Liver (tissue), 9 donors: ENCODE data around the gene TLCD5. TPM values are rescaled to one million over a fixed set of nuclear protein-coding genes. Genes with fewer than 3 reads are reported as not detected.

ENCODE experiments used
- DNase-seq: peaks from one replicate; pipeline ENCODE4 v3.0.0-alpha.2; 2017; ENCODE audit warnings: low spot score
- H3K27ac ChIP-seq, 2 donors: one replicate each; pipeline ENCODE4 v1.7.0; 2013; ENCODE audit warnings: inconsistent platforms in 2 of 2, low read length in 2 of 2, control low read depth in 1 of 2, low read depth in 1 of 2, mild to moderate bottlenecking in 1 of 2
- H3K27me3 ChIP-seq, 4 donors: one replicate each; pipeline versions ENCODE4 v1.6.1 to v1.7.0; 2013; ENCODE audit warnings: low read length in 3 of 4, inconsistent platforms in 1 of 4, mild to moderate bottlenecking in 1 of 4, moderate library complexity in 1 of 4; ENCODE audit not compliant: control insufficient read depth in 4 of 4, insufficient read depth in 4 of 4
- H3K36me3 ChIP-seq, 4 donors: one replicate each; pipeline versions ENCODE4 v1.6.1 to v1.7.0; 2013; ENCODE audit warnings: low read length in 3 of 4, mild to moderate bottlenecking in 3 of 4, low read depth in 1 of 4, moderate library complexity in 1 of 4; ENCODE audit not compliant: control insufficient read depth in 4 of 4, insufficient read depth in 3 of 4
- H3K4me1 ChIP-seq, 4 donors: one replicate each; pipeline versions ENCODE4 v1.6.1 to v1.7.0; 2013; ENCODE audit warnings: low read length in 3 of 4, mild to moderate bottlenecking in 3 of 4, moderate library complexity in 1 of 4; ENCODE audit not compliant: control insufficient read depth in 4 of 4, insufficient read depth in 4 of 4
- H3K4me3 ChIP-seq, 3 donors: one replicate each; pipeline versions ENCODE4 v1.6.1 to v1.7.0; 2013; ENCODE audit warnings: low read length in 3 of 3, control low read depth in 1 of 3, low read depth in 1 of 3, mild to moderate bottlenecking in 1 of 3
- H3K9ac ChIP-seq, 2 donors: one replicate each; pipeline ENCODE4 v1.7.0; 2013; ENCODE audit warnings: low read length in 2 of 2, mild to moderate bottlenecking in 2 of 2, moderate library complexity in 2 of 2, control low read depth in 1 of 2, low read depth in 1 of 2
- H3K9me3 ChIP-seq, 4 donors: one replicate each; pipeline versions ENCODE4 v1.6.1 to v1.7.0; 2013; ENCODE audit warnings: low read length in 3 of 4; ENCODE audit not compliant: control insufficient read depth in 4 of 4
- EGR1 ChIP-seq, 2 donors: IDR thresholded peaks; 2 replicates each; pipeline ENCODE4 v1.6.1; 2016 to 2018; ENCODE audit warnings: antibody characterized with exemption in 2 of 2, low read depth in 2 of 2
- FOXA1 ChIP-seq: IDR thresholded peaks from 2 replicates; pipeline ENCODE4 v1.6.1; 2016; ENCODE audit warnings: antibody characterized with exemption
- FOXA2 ChIP-seq: IDR thresholded peaks from 2 replicates; pipeline ENCODE4 v1.6.1; 2016; ENCODE audit warnings: antibody characterized with exemption
- GABPA ChIP-seq, 2 donors: IDR thresholded peaks in 1 of 2; conservative IDR thresholded peaks in 1 of 2; 2 replicates each; pipeline ENCODE4 v1.6.1; 2016; ENCODE audit warnings: antibody characterized with exemption in 2 of 2, mild to moderate bottlenecking in 1 of 2, moderate library complexity in 1 of 2
- HNF4A ChIP-seq, 2 donors: conservative IDR thresholded peaks; 2 replicates each; pipeline ENCODE4 v1.6.1; 2016; ENCODE audit warnings: antibody characterized with exemption in 2 of 2, mild to moderate bottlenecking in 2 of 2
- HNF4G ChIP-seq: IDR thresholded peaks from 2 replicates; pipeline ENCODE4 v1.6.1; 2016; ENCODE audit warnings: antibody characterized with exemption
- JUND ChIP-seq, 2 donors: IDR thresholded peaks; 2 replicates each; pipeline ENCODE4 v1.6.1; 2016; ENCODE audit warnings: antibody characterized with exemption in 2 of 2
- NR2F2 ChIP-seq: IDR thresholded peaks from 2 replicates; pipeline ENCODE4 v1.6.1; 2016; ENCODE audit warnings: antibody characterized with exemption
- RAD21 ChIP-seq, 2 donors: IDR thresholded peaks; 2 replicates each; pipeline ENCODE4 v1.6.1; 2016; ENCODE audit warnings: antibody characterized with exemption in 2 of 2, mild to moderate bottlenecking in 2 of 2
- RXRA ChIP-seq, 2 donors: IDR thresholded peaks; 2 replicates each; pipeline ENCODE4 v1.6.1; 2017 to 2018; ENCODE audit warnings: antibody characterized with exemption in 2 of 2, mild to moderate bottlenecking in 1 of 2
- SP1 ChIP-seq: IDR thresholded peaks from 2 replicates; pipeline ENCODE4 v1.6.1; 2018; ENCODE audit warnings: antibody characterized with exemption, mild to moderate bottlenecking
- TAF1 ChIP-seq: conservative IDR thresholded peaks from 2 replicates; pipeline ENCODE4 v1.6.1; 2016; ENCODE audit warnings: antibody characterized with exemption, mild to moderate bottlenecking
- YY1 ChIP-seq: IDR thresholded peaks from 2 replicates; pipeline ENCODE4 v1.6.1; 2016; ENCODE audit warnings: antibody characterized with exemption, mild to moderate bottlenecking
- WGBS: extraction: QIAGEN DNeasy Blood & Tissue Kit; methylation state at CpG from one replicate; pipeline ENCODE4 v1.1.7; 2013; 5-methylcytosine and 5-hydroxymethylcytosine counted together
- polyA plus RNA-seq, 2 donors: library from polyadenylated mRNA; stranded (reverse) in 1 of 2; unstranded in 1 of 2; fragments of 200-250 nt in 1 of 2; fragments of >200 nt in 1 of 2; fragmentation: Nextera tagmentation in 1 of 2; extraction: Ambion mirVana in 1 of 2; gene quantifications; one replicate each; pipeline versions ENCODE4 v1.2.1 to v1.2.3, GENCODE V29; 2013 to 2015
- total RNA-seq, 2 donors: library from RNA; depleted of rRNA; stranded (reverse); fragments of >200 nt; gene quantifications; one replicate each; pipeline ENCODE4 v1.2.3, GENCODE V29; 2014
- TF ChIP-seq, protein P1 (sequence below): fragments of 150-350 bp; IDR thresholded peaks from 2 replicates; pipeline ENCODE4 v1.5.1; 2017; ENCODE audit warnings: improper control_type of control experiment, low read depth, low read length; ENCODE audit not compliant: missing input control
- TF ChIP-seq, protein P2 (sequence below): IDR thresholded peaks from 2 replicates; pipeline ENCODE4 v1.6.1; 2016; ENCODE audit warnings: antibody characterized with exemption
- TF ChIP-seq, protein P3 (sequence below): IDR thresholded peaks from 2 replicates; pipeline ENCODE4 v1.6.1; 2016; ENCODE audit warnings: antibody characterized with exemption, mild to moderate bottlenecking
- TF ChIP-seq, protein P4 (sequence below): IDR thresholded peaks from 2 replicates; pipeline ENCODE4 v1.6.1; 2016; ENCODE audit warnings: antibody characterized with exemption
- TF ChIP-seq, protein P5 (sequence below): IDR thresholded peaks from 2 replicates; pipeline ENCODE4 v1.6.1; 2016; ENCODE audit warnings: antibody characterized with exemption
- donor health status: healthy.
- donor health status: healthy.
- donor health status: healthy.
- donor health status: healthy.
- donor health status: healthy.

Gene TLCD5
- total and polyA plus RNA-seq, 4 donors: 0.31 to 1.2 (median 0.68) TPM

DNA sequence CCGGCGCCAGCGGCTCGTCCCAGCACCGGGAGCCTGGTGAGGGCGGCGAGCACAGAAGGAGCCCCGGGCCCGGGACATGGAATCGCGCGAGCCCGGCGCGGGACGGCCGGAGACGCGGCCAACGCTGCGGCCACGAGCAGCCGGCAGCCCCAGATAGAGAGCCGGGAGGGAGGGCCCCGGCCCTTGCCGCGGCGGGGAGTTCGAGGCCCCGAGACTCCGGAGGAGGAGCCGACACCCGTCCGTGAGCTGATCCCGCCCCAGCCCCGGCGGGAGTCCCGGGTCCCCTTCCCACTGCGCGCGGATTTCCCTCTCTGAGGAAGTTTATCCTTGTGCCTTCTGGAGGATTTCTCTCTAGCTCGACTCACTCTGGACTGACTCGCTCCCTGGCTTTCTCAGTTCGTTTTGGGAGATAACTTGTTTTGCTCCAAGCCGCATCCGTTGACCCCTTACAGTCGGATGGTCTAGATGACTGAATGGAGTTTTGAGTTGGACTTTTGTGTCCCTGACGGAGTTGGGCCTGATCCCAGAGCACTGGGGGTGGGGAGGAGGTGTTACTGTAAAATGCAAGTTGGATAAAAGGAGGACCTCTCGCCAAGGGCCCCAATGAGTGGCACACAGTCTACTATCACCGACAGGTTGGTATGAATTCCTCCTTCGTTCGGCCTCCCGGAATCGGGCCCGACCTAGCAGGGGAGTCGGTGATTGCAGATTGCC lies 11.7 kb downstream of the TLCD5 start:
- H3K4me3 ChIP-seq: peak overlapping the region; percentile 82 to 99 (median 96)
- peak overlapping the region; percentile 18 to 91 for H3K9ac ChIP-seq
- DNase-seq: peak; percentile 71
- no peaks in the 10 kb centered on the region for H3K27me3 ChIP-seq
- WGBS: under 1% methylated on average over 56 of the region's 56 CpGs
- peak overlapping the region; percentile 89 to 94 for H3K27ac ChIP-seq
- H3K9me3 ChIP-seq: no peaks in the 10 kb centered on the region
- no peaks in the 10 kb centered on the region for H3K36me3 ChIP-seq
- peak; percentile 31 for TF ChIP-seq TAF1
- TF ChIP-seq HNF4G: no peak
- peak; percentile 21 for TF ChIP-seq YY1
- TF ChIP-seq HNF4A (conservative IDR thresholded peaks at IDR 0.05): peak; percentile 44 to 48
- H3K4me1 ChIP-seq: peaks cover 0 to 13% (median 6%) of the 10 kb centered on the region in 4 donors

DNA sequence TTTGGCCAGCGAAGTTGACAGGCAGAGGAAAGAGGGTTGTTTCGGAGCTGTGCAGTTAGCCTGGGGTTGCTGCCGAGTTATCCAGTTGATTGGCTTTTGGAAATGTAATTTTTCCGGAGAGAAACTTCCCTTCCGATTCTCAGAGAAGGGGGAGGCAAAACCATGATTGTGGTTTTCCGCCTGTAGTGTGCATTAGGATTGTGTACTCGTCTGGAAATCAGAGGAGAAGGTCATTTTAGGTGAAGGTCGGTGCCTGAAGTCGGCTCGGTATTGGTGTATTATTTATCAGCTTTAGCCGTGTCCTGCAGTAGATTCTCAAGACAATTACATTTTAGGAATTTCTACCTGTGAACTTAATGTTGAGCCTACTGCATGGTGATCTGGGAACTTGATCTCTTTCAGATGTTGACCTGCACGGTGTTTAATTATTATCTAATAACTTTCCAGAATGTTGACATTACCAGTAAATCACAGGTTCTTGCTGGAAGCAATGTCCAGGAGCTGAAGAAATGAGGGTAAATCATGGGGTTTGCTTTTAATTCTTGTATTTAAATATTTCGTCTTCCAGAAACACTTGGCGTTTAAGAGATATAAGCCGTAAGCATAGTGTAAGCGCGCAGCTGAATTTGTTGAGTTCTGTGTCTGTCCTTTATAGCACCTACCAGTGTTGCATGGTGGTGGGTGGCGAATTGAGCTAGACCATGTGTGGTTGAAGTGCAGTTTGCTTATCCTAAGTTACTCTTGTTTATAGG lies 12.4 kb downstream of the TLCD5 start:
- H3K36me3 ChIP-seq: no peaks in the 10 kb centered on the region
- H3K27ac ChIP-seq: peak overlapping the region; percentile 89 to 94
- no peaks in the 10 kb centered on the region for H3K9me3 ChIP-seq
- no peak for DNase-seq
- no peaks in the 10 kb centered on the region for H3K27me3 ChIP-seq
- H3K9ac ChIP-seq: peak overlapping the region; percentile 18 to 91
- WGBS: 6% methylated on average over 18 of the region's 18 CpGs
- peaks cover 0 to 19% (median 6%) of the 10 kb centered on the region in 4 donors for H3K4me1 ChIP-seq
- TF ChIP-seq RAD21 (IDR thresholded peaks at IDR 0.05) (peak in 1 of 2 donors; percentile 20), FOXA1 (peak; percentile 34), JUND (IDR thresholded peaks at IDR 0.05) (peak in 1 of 2 donors; percentile 9), FOXA2 (peak; percentile 54), HNF4A (conservative IDR thresholded peaks at IDR 0.05) (peak; percentile 38 to 44), SP1 (peak; percentile 19), NR2F2 (peak; percentile 9), HNF4G (no peak), GABPA (IDR thresholded peaks at IDR 0.05 in 1 of 2, conservative IDR thresholded peaks at IDR 0.05 in 1 of 2) (peak in 1 of 2 donors; percentile 11), TAF1 (no peak), RXRA (IDR thresholded peaks at IDR 0.05) (peak; percentile 53 to 62), EGR1 (IDR thresholded peaks at IDR 0.05; ENCODE audit: low read depth in 2 of 2) (no peak), YY1 (peak; percentile 52)
- TF ChIP-seq, protein P1, sequence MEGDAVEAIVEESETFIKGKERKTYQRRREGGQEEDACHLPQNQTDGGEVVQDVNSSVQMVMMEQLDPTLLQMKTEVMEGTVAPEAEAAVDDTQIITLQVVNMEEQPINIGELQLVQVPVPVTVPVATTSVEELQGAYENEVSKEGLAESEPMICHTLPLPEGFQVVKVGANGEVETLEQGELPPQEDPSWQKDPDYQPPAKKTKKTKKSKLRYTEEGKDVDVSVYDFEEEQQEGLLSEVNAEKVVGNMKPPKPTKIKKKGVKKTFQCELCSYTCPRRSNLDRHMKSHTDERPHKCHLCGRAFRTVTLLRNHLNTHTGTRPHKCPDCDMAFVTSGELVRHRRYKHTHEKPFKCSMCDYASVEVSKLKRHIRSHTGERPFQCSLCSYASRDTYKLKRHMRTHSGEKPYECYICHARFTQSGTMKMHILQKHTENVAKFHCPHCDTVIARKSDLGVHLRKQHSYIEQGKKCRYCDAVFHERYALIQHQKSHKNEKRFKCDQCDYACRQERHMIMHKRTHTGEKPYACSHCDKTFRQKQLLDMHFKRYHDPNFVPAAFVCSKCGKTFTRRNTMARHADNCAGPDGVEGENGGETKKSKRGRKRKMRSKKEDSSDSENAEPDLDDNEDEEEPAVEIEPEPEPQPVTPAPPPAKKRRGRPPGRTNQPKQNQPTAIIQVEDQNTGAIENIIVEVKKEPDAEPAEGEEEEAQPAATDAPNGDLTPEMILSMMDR: no peak
- TF ChIP-seq, protein P2, sequence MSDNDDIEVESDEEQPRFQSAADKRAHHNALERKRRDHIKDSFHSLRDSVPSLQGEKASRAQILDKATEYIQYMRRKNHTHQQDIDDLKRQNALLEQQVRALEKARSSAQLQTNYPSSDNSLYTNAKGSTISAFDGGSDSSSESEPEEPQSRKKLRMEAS: peak; percentile 56
- TF ChIP-seq, protein P3, sequence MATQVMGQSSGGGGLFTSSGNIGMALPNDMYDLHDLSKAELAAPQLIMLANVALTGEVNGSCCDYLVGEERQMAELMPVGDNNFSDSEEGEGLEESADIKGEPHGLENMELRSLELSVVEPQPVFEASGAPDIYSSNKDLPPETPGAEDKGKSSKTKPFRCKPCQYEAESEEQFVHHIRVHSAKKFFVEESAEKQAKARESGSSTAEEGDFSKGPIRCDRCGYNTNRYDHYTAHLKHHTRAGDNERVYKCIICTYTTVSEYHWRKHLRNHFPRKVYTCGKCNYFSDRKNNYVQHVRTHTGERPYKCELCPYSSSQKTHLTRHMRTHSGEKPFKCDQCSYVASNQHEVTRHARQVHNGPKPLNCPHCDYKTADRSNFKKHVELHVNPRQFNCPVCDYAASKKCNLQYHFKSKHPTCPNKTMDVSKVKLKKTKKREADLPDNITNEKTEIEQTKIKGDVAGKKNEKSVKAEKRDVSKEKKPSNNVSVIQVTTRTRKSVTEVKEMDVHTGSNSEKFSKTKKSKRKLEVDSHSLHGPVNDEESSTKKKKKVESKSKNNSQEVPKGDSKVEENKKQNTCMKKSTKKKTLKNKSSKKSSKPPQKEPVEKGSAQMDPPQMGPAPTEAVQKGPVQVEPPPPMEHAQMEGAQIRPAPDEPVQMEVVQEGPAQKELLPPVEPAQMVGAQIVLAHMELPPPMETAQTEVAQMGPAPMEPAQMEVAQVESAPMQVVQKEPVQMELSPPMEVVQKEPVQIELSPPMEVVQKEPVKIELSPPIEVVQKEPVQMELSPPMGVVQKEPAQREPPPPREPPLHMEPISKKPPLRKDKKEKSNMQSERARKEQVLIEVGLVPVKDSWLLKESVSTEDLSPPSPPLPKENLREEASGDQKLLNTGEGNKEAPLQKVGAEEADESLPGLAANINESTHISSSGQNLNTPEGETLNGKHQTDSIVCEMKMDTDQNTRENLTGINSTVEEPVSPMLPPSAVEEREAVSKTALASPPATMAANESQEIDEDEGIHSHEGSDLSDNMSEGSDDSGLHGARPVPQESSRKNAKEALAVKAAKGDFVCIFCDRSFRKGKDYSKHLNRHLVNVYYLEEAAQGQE: peak; percentile 77
- TF ChIP-seq, protein P4, sequence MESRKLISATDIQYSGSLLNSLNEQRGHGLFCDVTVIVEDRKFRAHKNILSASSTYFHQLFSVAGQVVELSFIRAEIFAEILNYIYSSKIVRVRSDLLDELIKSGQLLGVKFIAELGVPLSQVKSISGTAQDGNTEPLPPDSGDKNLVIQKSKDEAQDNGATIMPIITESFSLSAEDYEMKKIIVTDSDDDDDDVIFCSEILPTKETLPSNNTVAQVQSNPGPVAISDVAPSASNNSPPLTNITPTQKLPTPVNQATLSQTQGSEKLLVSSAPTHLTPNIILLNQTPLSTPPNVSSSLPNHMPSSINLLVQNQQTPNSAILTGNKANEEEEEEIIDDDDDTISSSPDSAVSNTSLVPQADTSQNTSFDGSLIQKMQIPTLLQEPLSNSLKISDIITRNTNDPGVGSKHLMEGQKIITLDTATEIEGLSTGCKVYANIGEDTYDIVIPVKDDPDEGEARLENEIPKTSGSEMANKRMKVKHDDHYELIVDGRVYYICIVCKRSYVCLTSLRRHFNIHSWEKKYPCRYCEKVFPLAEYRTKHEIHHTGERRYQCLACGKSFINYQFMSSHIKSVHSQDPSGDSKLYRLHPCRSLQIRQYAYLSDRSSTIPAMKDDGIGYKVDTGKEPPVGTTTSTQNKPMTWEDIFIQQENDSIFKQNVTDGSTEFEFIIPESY: no peak
- TF ChIP-seq, protein P5, sequence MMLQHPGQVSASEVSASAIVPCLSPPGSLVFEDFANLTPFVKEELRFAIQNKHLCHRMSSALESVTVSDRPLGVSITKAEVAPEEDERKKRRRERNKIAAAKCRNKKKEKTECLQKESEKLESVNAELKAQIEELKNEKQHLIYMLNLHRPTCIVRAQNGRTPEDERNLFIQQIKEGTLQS: no peak
- H3K4me3 ChIP-seq: peak overlapping the region; percentile 82 to 99 (median 96)
